Neutrophil (primary cell): ENCODE results near the gene SERINC1.

Experiments
- H3K27ac ChIP-seq: fragments of 200-600 bp; sonication (generic); 2 replicates; pipeline ENCODE4 v1.5.1; 2016; ENCODE audit warnings: mild to moderate bottlenecking, moderate library complexity
- H3K27me3 ChIP-seq: fragments of 200-600 bp; sonication (generic); 2 replicates; pipeline ENCODE4 v1.6.0; 2016; ENCODE audit warnings: mild to moderate bottlenecking
- H3K36me3 ChIP-seq: fragments of 200-600 bp; sonication (generic); 2 replicates; pipeline ENCODE4 v1.5.1; 2017
- H3K4me1 ChIP-seq, 2 experiments: fragments of 200-600 bp in 1 of 2; sonication (generic) in 1 of 2; 1 replicate in 1 of 2; 2 replicates in 1 of 2; pipeline versions ENCODE4 v1.5.1 to v1.6.1; 2013 to 2016; ENCODE audit warnings: low read depth in 1 of 2, low read length in 1 of 2, mild to moderate bottlenecking in 1 of 2, moderate library complexity in 1 of 2; ENCODE audit not compliant: control insufficient read depth in 1 of 2, insufficient read depth in 1 of 2
- H3K4me3 ChIP-seq, 2 experiments: fragments of 200-600 bp in 1 of 2; sonication (generic) in 1 of 2; 1 replicate in 1 of 2; 2 replicates in 1 of 2; pipeline ENCODE4 v1.5.1; 2013 to 2016; ENCODE audit warnings: low read depth in 1 of 2, low read length in 1 of 2, mild to moderate bottlenecking in 1 of 2, moderate library complexity in 1 of 2
- H3K9me3 ChIP-seq: fragments of 200-600 bp; sonication (generic); 2 replicates; pipeline ENCODE4 v1.5.1; 2016
- CTCF ChIP-seq: fragments of 200-600 bp; sonication (generic); IDR thresholded peaks from 2 replicates; pipeline ENCODE4 v1.5.1; 2016; ENCODE audit warnings: antibody characterized with exemption

Gene SERINC1

GRCh38 chr6:122408240-122408639, 63.4 kb downstream of the SERINC1 start:
- Histone ChIP-seq H3K4me3 (no peak overlapping the region), H3K4me1 (no peaks in the 10 kb centered on the region), H3K27ac (no peak overlapping the region), H3K9me3 (no peaks in the 10 kb centered on the region), H3K36me3 (no peaks in the 10 kb centered on the region), H3K27me3 (no peaks in the 10 kb centered on the region)
- TF ChIP-seq CTCF = no peak

GRCh38 chr6:122407712-122408111, 63.9 kb downstream of the SERINC1 start:
- Histone ChIP-seq H3K27ac (no peak overlapping the region), H3K4me1 (no peaks in the 10 kb centered on the region), H3K36me3 (no peaks in the 10 kb centered on the region), H3K27me3 (no peaks in the 10 kb centered on the region), H3K4me3 (no peak overlapping the region), H3K9me3 (no peaks in the 10 kb centered on the region)
- TF ChIP-seq CTCF = no peak

GRCh38 chr6:122406187-122406586, 65.4 kb downstream of the SERINC1 start:
- Histone ChIP-seq H3K4me1 (no peaks in the 10 kb centered on the region), H3K9me3 (no peaks in the 10 kb centered on the region)

GRCh38 chr6:122405417-122405816, 66.2 kb downstream of the SERINC1 start:
- Histone ChIP-seq H3K4me3 (no peak overlapping the region), H3K9me3 (no peaks in the 10 kb centered on the region), H3K4me1 (peaks cover 2% of the 10 kb centered on the region in 2 experiments), H3K27me3 (no peaks in the 10 kb centered on the region), H3K36me3 (no peaks in the 10 kb centered on the region), H3K27ac (no peak overlapping the region)
- no peak for TF ChIP-seq CTCF

More at GRCh38 chr6:122406187-122406586, 65.4 kb downstream of the SERINC1 start:
- no peak for TF ChIP-seq CTCF
- Histone ChIP-seq H3K27me3 (no peaks in the 10 kb centered on the region), H3K36me3 (no peaks in the 10 kb centered on the region), H3K4me3 (no peak overlapping the region), H3K27ac (no peak overlapping the region)

- Histone ChIP-seq H3K4me3 (no peak overlapping the region), H3K4me1 (peaks cover 8 to 9% of the 10 kb centered on the region in 2 experiments), H3K9me3 (no peaks in the 10 kb centered on the region), H3K36me3 (no peaks in the 10 kb centered on the region), H3K27ac (no peak overlapping the region), H3K27me3 (no peaks in the 10 kb centered on the region)
- TF ChIP-seq CTCF = no peak
Measured at GRCh38 chr6:122404444-122404843, 67.2 kb downstream of the SERINC1 start.

- H3K36me3 ChIP-seq = no peaks in the 10 kb centered on the region
- peaks cover 12 to 14% of the 10 kb centered on the region in 2 experiments for H3K4me1 ChIP-seq
- H3K27ac ChIP-seq = no peak overlapping the region
- no peak for TF ChIP-seq CTCF
- no peaks in the 10 kb centered on the region for H3K9me3 ChIP-seq
- H3K4me3 ChIP-seq = no peak overlapping the region
- no peaks in the 10 kb centered on the region for H3K27me3 ChIP-seq
Measured at GRCh38 chr6:122401104-122401503, 70.5 kb downstream of the SERINC1 start.
